MM.1S (cell line): ENCODE data around the gene SLC41A2.

Experiments
- EZH2 ChIP-seq: fragments of 300-600 bp; sonication (generic); optimal IDR thresholded peaks from 2 replicates; pipeline ENCODE3; 2017; ENCODE audit warnings: low read depth, mild to moderate bottlenecking, antibody characterized with exemption, low read length, mixed read lengths
- TF ChIP-seq, protein P1 (sequence below): fragments of 300-600 bp; sonication (generic); IDR thresholded peaks from 2 replicates; pipeline ENCODE4 v1.5.1; 2016; ENCODE audit warnings: antibody characterized with exemption, low read length, mixed read lengths

DNA sequence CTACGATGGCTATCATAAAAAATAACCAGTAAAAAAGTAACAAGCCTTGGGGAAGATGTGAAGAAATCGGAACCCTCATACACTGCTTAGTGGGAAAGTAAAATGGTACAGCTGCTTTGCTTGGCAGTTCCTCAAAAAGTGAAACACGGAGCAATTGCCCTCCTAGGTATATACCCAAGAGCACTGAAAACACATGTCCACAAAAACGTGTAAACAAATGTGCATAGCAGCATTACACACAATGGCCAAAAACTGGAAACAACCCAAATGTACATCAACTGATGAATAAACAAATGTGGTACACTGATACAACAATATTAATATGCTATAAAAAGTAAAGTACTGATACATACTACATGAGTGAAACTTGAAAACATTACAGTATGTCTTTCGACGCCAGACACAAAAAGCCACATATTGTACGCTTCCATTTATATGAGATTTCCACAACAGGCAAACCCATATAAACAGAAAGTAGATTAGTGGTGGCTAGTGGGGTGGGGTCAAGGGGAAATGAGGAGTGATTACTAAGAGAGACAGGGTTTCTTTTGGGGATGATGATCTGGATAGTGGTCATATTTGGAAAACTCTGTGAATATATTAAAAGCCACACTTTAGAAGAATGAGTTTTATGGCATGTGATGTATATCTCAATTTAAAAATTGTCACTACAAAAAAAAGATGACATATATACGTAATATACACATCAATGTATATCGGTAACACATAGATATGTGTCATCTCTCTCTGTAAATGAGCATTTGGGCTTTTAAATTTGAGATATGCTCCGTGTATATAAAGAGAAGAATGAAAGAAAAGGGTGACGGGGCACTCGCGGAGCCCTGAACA is 996 bp downstream of the SLC41A2 start:
- TF ChIP-seq, protein P1, sequence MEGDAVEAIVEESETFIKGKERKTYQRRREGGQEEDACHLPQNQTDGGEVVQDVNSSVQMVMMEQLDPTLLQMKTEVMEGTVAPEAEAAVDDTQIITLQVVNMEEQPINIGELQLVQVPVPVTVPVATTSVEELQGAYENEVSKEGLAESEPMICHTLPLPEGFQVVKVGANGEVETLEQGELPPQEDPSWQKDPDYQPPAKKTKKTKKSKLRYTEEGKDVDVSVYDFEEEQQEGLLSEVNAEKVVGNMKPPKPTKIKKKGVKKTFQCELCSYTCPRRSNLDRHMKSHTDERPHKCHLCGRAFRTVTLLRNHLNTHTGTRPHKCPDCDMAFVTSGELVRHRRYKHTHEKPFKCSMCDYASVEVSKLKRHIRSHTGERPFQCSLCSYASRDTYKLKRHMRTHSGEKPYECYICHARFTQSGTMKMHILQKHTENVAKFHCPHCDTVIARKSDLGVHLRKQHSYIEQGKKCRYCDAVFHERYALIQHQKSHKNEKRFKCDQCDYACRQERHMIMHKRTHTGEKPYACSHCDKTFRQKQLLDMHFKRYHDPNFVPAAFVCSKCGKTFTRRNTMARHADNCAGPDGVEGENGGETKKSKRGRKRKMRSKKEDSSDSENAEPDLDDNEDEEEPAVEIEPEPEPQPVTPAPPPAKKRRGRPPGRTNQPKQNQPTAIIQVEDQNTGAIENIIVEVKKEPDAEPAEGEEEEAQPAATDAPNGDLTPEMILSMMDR, result no peak
- TF ChIP-seq EZH2, result no peak
